HEK293 (cell line): ENCODE data around the gene GPX4.

Experiments used
- BCL11B ChIP-seq: fragments of 450-650 bp; formaldehyde crosslinking; IDR thresholded peaks from 2 replicates; pipeline ENCODE4 v1.5.1; 2016; ENCODE audit warnings: low read depth, missing biosample characterization, missing genetic modification characterization
- GLI4 ChIP-seq: fragments of 450-650 bp; formaldehyde crosslinking; IDR thresholded peaks from 2 replicates; pipeline ENCODE4 v1.5.1; 2016; ENCODE audit warnings: missing biosample characterization, missing genetic modification characterization
- GLIS1 ChIP-seq: fragments of 450-650 bp; formaldehyde crosslinking; IDR thresholded peaks from 2 replicates; pipeline ENCODE4 v1.5.1; 2016; ENCODE audit warnings: missing biosample characterization, missing genetic modification characterization
- KLF1 ChIP-seq: fragments of 450-650 bp; formaldehyde crosslinking; IDR thresholded peaks from 2 replicates; pipeline ENCODE4 v1.5.1; 2016; ENCODE audit warnings: missing biosample characterization, missing genetic modification characterization
- KLF10 ChIP-seq: fragments of 450-650 bp; IDR thresholded peaks from 2 replicates; pipeline ENCODE4 v1.5.1; 2018; ENCODE audit warnings: missing biosample characterization, mild to moderate bottlenecking, missing genetic modification characterization
- KLF9 ChIP-seq: fragments of 450-650 bp; formaldehyde crosslinking; IDR thresholded peaks from 2 replicates; pipeline ENCODE4 v1.5.1; 2016; ENCODE audit warnings: missing biosample characterization, missing genetic modification characterization, low read depth
- SCRT2 ChIP-seq: fragments of 450-650 bp; formaldehyde crosslinking; IDR thresholded peaks from 2 replicates; pipeline ENCODE4 v1.5.1; 2016; ENCODE audit warnings: missing biosample characterization, missing genetic modification characterization
- SP7 ChIP-seq: fragments of 450-650 bp; formaldehyde crosslinking; IDR thresholded peaks from 2 replicates; pipeline ENCODE4 v1.5.1; 2016; ENCODE audit warnings: missing biosample characterization, missing genetic modification characterization
- ZBTB20 ChIP-seq: fragments of 450-650 bp; formaldehyde crosslinking; IDR thresholded peaks from 2 replicates; pipeline ENCODE4 v1.5.1; 2016; ENCODE audit warnings: missing biosample characterization, missing genetic modification characterization
- ZFP41 ChIP-seq: fragments of 450-650 bp; formaldehyde crosslinking; IDR thresholded peaks from 2 replicates; pipeline ENCODE4 v1.5.1; 2016; ENCODE audit warnings: missing biosample characterization, missing genetic modification characterization, borderline replicate concordance
- ZNF121 ChIP-seq: fragments of 450-650 bp; formaldehyde crosslinking; IDR thresholded peaks from 2 replicates; pipeline ENCODE4 v1.5.1; 2016; ENCODE audit warnings: missing biosample characterization, missing genetic modification characterization
- ZNF16 ChIP-seq: fragments of 450-650 bp; formaldehyde crosslinking; IDR thresholded peaks from 2 replicates; pipeline ENCODE4 v1.5.1; 2016; ENCODE audit warnings: low read depth, missing biosample characterization, missing genetic modification characterization
- ZNF174 ChIP-seq: fragments of 450-650 bp; formaldehyde crosslinking; IDR thresholded peaks from 2 replicates; pipeline ENCODE4 v1.5.0; 2017; ENCODE audit warnings: missing biosample characterization, mild to moderate bottlenecking, missing genetic modification characterization
- ZNF266 ChIP-seq: fragments of 450-650 bp; formaldehyde crosslinking; IDR thresholded peaks from 2 replicates; pipeline ENCODE4 v1.5.1; 2016; ENCODE audit warnings: missing biosample characterization, missing genetic modification characterization, low read depth
- ZNF274 ChIP-seq, 2 experiments: fragments of 200-500 bp in 1 of 2; fragments of 450-650 bp in 1 of 2; sonication (Bioruptor generic) in 1 of 2; formaldehyde crosslinking in 1 of 2; IDR thresholded peaks; 2 replicates each; pipeline versions ENCODE4 v1.5.1 to v1.6.1; 2014 to 2016; ENCODE audit warnings: borderline replicate concordance in 1 of 2, inconsistent platforms in 1 of 2, low read length in 1 of 2, missing biosample characterization in 1 of 2, missing genetic modification characterization in 1 of 2
- ZNF350 ChIP-seq: fragments of 450-650 bp; formaldehyde crosslinking; IDR thresholded peaks from 2 replicates; pipeline ENCODE4 v1.5.0; 2017; ENCODE audit warnings: missing biosample characterization, mild to moderate bottlenecking, missing genetic modification characterization
- ZNF530 ChIP-seq: fragments of 450-650 bp; formaldehyde crosslinking; IDR thresholded peaks from 2 replicates; pipeline ENCODE4 v1.5.1; 2016; ENCODE audit warnings: low read depth, missing biosample characterization, missing genetic modification characterization
- ZNF600 ChIP-seq: fragments of 450-650 bp; formaldehyde crosslinking; IDR thresholded peaks from 2 replicates; pipeline ENCODE4 v1.5.1; 2016; ENCODE audit warnings: missing biosample characterization, missing genetic modification characterization
- ZNF623 ChIP-seq: fragments of 450-650 bp; formaldehyde crosslinking; IDR thresholded peaks from 2 replicates; pipeline ENCODE4 v1.5.1; 2016; ENCODE audit warnings: missing biosample characterization, missing genetic modification characterization
- ZNF658 ChIP-seq: fragments of 450-650 bp; formaldehyde crosslinking; IDR thresholded peaks from 2 replicates; pipeline ENCODE4; 2016; ENCODE audit warnings: missing biosample characterization, missing genetic modification characterization
- ZNF707 ChIP-seq: fragments of 450-650 bp; formaldehyde crosslinking; IDR thresholded peaks from 2 replicates; pipeline ENCODE4 v1.5.1; 2016; ENCODE audit warnings: missing biosample characterization, missing genetic modification characterization
- ZNF768 ChIP-seq: fragments of 450-650 bp; formaldehyde crosslinking; IDR thresholded peaks from 2 replicates; pipeline ENCODE4 v1.5.1; 2018; ENCODE audit warnings: missing biosample characterization, mild to moderate bottlenecking, missing genetic modification characterization
- TF ChIP-seq, protein P1 (sequence below): fragments of 450-650 bp; formaldehyde crosslinking; conservative IDR thresholded peaks from 2 replicates; pipeline ENCODE4 v1.5.1; 2016; ENCODE audit warnings: low read depth, missing biosample characterization, missing genetic modification characterization
- TF ChIP-seq, protein P2 (sequence below): IDR thresholded peaks from 2 replicates; pipeline ENCODE4 v1.6.1; 2011; ENCODE audit warnings: mild to moderate bottlenecking, low read depth, low read length, borderline replicate concordance
- TF ChIP-seq, protein P3 (sequence below): fragments of 450-650 bp; formaldehyde crosslinking; IDR thresholded peaks from 2 replicates; pipeline ENCODE4 v1.5.1; 2016; ENCODE audit warnings: missing biosample characterization, missing genetic modification characterization
- TF ChIP-seq, protein P4 (sequence below): fragments of 450-650 bp; formaldehyde crosslinking; IDR thresholded peaks from 2 replicates; pipeline ENCODE4 v1.5.1; 2016; ENCODE audit warnings: missing biosample characterization, missing genetic modification characterization, borderline replicate concordance
- TF ChIP-seq, protein P5 (sequence below): fragments of 450-650 bp; formaldehyde crosslinking; IDR thresholded peaks from 2 replicates; pipeline ENCODE4 v1.5.1; 2016; ENCODE audit warnings: missing biosample characterization, missing genetic modification characterization, low read depth

Gene GPX4

DNA sequence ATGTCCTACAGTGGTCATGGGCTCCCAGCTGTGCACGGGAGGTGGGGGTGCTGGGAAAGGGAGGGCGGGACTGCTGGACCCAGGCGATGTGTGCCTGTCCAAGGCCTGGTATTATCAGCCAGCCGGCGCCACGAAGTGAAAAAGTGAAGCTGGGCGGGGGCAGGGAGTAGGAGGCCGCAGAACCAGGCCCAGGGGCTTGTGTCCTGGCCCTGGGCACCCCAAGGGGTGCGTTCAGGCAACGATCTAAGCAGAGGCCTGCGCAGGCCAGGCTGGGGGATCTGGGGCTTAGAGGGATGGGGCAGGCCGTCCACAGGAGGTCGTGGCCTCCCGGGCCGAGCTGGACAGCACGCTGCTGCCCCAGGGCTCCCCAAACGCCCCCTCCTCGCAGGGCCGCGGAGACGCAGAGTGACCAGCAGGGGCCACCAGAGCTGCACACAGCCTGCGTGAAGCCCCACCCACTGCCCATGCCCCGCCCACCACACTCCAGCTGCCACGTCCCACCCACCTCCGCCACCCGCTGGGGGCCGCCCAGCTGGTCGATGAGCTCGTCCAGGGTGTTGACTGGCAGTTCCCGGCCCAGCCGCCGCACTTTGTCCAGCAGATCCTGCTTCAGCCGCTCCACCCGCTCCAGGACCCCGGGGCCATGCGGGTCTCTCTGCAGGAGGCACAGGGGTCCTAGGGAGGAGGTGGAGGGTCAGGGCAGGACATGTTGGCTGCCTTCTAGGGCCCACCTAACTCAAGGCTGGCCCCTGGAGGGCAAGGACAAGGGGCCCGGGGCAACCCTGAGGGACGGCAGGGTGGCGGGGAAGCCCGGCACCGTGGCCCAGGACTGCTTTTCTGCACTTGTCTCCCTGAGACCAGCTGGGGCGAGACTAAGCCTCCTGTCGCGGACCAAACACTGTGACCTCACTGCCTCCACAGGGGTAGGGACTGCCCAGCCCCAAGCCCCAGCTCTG, 9.5 kb downstream of the GPX4 start (continued):
- TF ChIP-seq ZNF707 (tag by site-specific recombination) (no peak), ZNF768 (no peak), ZNF530 (tag by site-specific recombination) (no peak), ZNF174 (tag by site-specific recombination) (no peak), BCL11B (tag by site-specific recombination) (peak; percentile 44; the same call in 1 of the 2 replicates), ZNF350 (tag by site-specific recombination) (no peak), SP7 (tag by site-specific recombination) (peak; percentile 72), ZNF623 (no peak), ZNF274 (IDR thresholded peaks at IDR 0.05; ENCODE audit: low read length) (no peak), ZNF274 (tag by site-specific recombination; IDR thresholded peaks at IDR 0.05; ENCODE audit: borderline replicate concordance) (no peak), ZNF266 (no peak), ZFP41 (tag by site-specific recombination) (no peak), ZNF16 (tag by site-specific recombination) (no peak), ZNF658 (no peak), KLF1 (peak; percentile 95), SCRT2 (no peak), GLI4 (no peak), ZNF600 (tag by site-specific recombination) (peak; percentile 64; the same call in 1 of the 2 replicates), GLIS1 (tag by site-specific recombination) (peak; percentile 90), KLF9 (tag by site-specific recombination) (peak; percentile 99), ZNF121 (tag by site-specific recombination) (no peak), KLF10 (tag by site-specific recombination) (peak; percentile 96), ZBTB20 (tag by site-specific recombination) (no peak; the same call in 1 of the 2 replicates)
- TF ChIP-seq, protein P1, sequence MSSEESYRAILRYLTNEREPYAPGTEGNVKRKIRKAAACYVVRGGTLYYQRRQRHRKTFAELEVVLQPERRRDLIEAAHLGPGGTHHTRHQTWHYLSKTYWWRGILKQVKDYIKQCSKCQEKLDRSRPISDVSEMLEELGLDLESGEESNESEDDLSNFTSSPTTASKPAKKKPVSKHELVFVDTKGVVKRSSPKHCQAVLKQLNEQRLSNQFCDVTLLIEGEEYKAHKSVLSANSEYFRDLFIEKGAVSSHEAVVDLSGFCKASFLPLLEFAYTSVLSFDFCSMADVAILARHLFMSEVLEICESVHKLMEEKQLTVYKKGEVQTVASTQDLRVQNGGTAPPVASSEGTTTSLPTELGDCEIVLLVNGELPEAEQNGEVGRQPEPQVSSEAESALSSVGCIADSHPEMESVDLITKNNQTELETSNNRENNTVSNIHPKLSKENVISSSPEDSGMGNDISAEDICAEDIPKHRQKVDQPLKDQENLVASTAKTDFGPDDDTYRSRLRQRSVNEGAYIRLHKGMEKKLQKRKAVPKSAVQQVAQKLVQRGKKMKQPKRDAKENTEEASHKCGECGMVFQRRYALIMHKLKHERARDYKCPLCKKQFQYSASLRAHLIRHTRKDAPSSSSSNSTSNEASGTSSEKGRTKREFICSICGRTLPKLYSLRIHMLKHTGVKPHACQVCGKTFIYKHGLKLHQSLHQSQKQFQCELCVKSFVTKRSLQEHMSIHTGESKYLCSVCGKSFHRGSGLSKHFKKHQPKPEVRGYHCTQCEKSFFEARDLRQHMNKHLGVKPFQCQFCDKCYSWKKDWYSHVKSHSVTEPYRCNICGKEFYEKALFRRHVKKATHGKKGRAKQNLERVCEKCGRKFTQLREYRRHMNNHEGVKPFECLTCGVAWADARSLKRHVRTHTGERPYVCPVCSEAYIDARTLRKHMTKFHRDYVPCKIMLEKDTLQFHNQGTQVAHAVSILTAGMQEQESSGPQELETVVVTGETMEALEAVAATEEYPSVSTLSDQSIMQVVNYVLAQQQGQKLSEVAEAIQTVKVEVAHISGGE (tag by site-specific recombination) = no peak
- TF ChIP-seq, protein P2, sequence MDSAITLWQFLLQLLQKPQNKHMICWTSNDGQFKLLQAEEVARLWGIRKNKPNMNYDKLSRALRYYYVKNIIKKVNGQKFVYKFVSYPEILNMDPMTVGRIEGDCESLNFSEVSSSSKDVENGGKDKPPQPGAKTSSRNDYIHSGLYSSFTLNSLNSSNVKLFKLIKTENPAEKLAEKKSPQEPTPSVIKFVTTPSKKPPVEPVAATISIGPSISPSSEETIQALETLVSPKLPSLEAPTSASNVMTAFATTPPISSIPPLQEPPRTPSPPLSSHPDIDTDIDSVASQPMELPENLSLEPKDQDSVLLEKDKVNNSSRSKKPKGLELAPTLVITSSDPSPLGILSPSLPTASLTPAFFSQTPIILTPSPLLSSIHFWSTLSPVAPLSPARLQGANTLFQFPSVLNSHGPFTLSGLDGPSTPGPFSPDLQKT = no peak
- TF ChIP-seq, protein P3, sequence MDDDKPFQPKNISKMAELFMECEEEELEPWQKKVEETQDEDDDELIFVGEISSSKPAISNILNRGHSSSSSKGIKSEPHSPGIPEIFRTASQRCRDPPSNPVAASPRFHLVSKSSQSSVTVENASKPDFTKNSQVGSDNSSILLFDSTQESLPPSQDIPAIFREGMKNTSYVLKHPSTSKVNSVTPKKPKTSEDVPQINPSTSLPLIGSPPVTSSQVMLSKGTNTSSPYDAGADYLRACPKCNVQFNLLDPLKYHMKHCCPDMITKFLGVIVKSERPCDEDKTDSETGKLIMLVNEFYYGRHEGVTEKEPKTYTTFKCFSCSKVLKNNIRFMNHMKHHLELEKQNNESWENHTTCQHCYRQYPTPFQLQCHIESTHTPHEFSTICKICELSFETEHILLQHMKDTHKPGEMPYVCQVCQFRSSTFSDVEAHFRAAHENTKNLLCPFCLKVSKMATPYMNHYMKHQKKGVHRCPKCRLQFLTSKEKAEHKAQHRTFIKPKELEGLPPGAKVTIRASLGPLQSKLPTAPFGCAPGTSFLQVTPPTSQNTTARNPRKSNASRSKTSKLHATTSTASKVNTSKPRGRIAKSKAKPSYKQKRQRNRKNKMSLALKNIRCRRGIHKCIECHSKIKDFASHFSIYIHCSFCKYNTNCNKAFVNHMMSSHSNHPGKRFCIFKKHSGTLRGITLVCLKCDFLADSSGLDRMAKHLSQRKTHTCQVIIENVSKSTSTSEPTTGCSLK (tag by site-specific recombination) = no peak
- TF ChIP-seq, protein P4, sequence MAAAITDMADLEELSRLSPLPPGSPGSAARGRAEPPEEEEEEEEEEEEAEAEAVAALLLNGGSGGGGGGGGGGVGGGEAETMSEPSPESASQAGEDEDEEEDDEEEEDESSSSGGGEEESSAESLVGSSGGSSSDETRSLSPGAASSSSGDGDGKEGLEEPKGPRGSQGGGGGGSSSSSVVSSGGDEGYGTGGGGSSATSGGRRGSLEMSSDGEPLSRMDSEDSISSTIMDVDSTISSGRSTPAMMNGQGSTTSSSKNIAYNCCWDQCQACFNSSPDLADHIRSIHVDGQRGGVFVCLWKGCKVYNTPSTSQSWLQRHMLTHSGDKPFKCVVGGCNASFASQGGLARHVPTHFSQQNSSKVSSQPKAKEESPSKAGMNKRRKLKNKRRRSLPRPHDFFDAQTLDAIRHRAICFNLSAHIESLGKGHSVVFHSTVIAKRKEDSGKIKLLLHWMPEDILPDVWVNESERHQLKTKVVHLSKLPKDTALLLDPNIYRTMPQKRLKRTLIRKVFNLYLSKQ = no peak
- TF ChIP-seq, protein P5, sequence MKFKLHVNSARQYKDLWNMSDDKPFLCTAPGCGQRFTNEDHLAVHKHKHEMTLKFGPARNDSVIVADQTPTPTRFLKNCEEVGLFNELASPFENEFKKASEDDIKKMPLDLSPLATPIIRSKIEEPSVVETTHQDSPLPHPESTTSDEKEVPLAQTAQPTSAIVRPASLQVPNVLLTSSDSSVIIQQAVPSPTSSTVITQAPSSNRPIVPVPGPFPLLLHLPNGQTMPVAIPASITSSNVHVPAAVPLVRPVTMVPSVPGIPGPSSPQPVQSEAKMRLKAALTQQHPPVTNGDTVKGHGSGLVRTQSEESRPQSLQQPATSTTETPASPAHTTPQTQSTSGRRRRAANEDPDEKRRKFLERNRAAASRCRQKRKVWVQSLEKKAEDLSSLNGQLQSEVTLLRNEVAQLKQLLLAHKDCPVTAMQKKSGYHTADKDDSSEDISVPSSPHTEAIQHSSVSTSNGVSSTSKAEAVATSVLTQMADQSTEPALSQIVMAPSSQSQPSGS (tag by site-specific recombination) = no peak
